ENCODE results near the gene BCAP31.
"Not testable (repeated sequence)": the region's sequence is repeated elsewhere in the genome, so short reads cannot be mapped to it uniquely, and the experiment has no call there.

BCAP31 gene

DNA sequence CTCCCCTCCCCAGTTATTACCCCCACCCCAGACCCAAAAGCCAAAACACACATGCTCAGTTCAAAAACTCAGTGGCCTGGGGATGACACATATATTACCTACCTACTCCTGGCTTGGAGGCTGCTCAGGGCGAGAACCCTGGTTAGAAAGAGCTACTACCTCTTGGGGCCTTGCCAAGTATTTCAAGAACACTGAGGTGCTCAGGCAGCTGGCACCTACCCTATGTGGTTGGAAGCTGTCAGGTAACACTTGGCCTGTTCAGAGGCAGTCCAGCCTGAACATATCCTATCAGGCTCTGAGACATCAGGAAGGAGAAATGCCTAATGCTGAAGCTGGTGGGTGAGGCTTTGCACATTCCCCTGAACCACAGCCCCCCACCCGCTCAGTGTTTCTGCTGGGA is 4.9 kb downstream of the BCAP31 start:
- in situ Hi-C loops (cut with HindIII; ENCODE audit: low sequenced_read_pairs): no loop called here

DNA sequence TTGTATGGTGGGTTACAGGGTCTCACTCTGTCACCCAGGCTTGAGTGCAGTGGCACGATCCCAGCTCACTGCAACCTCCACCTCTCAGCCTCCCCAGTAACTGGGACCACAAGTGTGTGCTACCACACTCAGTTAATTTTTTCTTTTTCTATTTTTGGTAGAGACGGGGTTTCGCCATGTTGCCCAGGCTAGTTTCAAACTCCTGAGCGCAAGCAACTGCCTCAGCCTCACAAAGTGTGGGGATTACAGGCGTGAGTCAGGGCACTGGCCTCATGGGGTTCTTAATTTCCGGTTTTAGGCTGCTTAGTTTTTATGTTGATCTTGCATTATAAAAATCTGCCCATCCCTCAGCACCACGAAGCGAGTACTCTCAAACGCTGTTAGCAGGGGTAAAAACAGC is 6.7 kb downstream of the BCAP31 start:
- in situ Hi-C loops (cut with HindIII; ENCODE audit: low sequenced_read_pairs): no loop called here

GRCh38 chrX:153714256-153714655 is 9.9 kb downstream of the BCAP31 start:
- in situ Hi-C loops (cut with HindIII; ENCODE audit: low sequenced_read_pairs): no loop called here

DNA sequence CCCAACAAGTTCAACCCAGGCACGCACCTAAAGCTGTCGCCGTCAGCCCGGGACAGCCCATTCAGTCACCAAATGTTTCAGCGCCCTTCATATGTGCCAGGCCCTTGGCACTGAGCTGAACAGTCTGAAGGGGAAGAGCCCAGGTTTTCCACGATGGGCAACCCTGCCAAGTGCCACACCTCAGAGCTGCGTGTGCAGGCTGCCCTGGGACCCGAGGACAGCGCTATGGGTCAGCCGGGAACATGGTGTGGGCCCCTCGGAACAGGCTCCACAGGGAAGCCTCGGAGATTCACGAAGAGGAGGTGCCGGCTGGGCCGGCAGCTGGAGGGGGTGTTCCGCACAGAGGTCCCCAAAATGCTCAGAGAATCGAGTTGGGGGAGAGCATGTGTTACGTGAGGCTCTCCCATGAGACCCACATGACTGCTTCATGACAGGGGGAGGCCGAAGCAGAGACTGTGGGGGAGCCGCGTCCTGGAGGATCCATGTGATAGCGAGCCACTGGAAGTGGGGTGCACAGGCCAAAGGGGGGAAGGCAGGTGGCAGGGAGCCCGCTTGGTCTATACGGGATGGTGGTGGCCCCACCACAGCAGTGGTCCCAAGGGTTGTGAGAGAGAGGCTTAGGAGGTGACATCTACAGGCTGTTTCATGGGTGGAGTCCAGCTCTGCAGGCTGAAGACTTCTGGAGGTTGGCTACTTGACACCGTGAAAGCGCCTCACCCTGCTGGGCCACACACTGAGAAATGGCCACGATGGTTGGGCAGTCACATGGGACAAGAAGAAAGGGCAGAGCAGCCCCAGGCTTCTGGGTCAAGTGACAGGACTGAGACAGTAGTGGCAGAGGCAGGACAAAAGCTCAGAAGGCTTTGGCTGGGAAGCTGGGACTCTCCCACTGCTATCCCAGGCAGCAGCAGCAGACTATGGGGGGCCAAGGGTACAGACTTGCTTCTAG is 14.2 kb downstream of the BCAP31 start:
- in situ Hi-C loops (cut with HindIII; ENCODE audit: low sequenced_read_pairs): no loop called here

DNA sequence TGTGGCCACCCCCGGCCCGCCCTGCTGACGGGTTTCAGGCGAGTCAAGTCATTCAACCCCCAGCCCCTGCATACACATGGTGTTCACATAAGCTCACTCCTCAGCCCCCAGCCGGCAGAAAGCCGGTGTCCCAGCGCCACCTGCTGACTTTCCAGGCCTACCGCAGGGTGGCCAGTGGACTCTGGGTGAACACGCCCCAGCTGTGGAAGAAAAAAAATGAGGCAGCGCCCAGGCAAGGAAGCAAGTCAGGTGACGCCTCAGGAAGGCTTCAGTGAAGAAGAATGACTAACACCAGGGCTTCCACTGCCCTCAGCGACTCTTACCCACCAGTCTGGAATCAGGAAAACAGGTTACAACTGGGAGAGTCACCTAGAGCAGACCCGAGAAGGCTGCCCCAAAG is 15.8 kb downstream of the BCAP31 start:
- in situ Hi-C loops (cut with HindIII; ENCODE audit: low sequenced_read_pairs): no loop called here

GRCh38 chrX:153707406-153707805 is 16.8 kb downstream of the BCAP31 start:
- in situ Hi-C loops (cut with HindIII; ENCODE audit: low sequenced_read_pairs): no loop called here

DNA sequence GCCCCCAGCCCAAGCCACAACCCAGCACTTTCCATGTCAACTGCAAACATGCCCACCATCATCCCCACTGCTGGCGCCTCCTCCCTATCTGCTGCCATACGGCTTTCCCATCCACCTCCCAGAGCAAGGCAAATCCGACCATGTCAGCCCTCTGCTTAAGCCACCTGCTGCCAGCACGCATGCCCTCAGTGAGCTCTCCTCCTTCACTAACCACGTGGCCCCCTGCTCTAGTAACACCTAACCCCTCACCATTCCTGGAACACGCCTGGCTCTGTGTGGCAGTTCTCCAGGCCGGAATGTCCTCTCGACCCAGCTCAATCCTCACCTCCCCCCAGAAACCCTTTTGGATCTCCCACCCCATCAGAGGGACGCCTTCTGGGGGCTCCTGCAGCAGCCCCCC is 17.4 kb downstream of the BCAP31 start:
- in situ Hi-C loops (cut with HindIII; ENCODE audit: low sequenced_read_pairs): no loop called here

- in situ Hi-C loops (cut with HindIII; ENCODE audit: low sequenced_read_pairs): not testable (repeated sequence)
These were observed 18.7 kb downstream of the BCAP31 start for GRCh38 chrX:153705403-153706060.

DNA sequence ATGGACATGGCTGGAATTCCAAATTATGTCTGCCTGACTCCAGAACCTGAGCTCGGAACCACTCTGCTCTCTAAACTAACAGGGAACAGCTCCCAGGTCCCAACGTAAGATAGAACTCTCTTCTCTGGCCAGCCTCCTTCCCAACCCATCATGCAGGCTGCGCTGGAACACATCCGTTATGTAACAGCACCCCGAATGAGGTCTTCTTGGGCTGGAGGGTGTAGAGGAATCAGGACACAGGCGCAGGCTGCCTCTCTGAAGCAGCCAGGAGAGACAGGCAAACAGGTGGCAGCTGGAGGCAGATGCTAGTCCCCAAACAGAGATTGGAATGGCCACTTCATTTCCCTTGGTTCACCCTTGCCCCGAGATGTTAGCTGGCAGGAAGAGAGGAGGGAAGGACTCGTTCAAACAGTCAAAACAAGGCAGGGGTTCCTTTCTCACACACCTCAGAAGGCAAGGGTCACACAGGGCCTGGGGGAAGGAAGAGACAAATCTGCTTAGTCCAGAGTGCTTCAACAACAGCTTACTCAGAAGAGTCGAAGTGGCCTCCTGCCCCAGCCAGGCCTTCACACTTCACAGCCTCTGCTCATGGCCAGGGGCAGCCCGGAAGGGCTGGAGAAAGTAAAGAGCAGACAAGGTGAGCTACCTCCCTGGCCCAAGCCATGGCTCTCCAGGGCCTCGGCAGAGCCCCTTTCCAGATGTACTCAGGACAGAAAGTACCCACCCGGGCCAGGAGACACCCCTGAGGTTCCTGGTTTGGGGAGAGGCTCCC is 19.4 kb downstream of the BCAP31 start:
- in situ Hi-C loops (cut with HindIII; ENCODE audit: low sequenced_read_pairs): not testable (repeated sequence)

DNA sequence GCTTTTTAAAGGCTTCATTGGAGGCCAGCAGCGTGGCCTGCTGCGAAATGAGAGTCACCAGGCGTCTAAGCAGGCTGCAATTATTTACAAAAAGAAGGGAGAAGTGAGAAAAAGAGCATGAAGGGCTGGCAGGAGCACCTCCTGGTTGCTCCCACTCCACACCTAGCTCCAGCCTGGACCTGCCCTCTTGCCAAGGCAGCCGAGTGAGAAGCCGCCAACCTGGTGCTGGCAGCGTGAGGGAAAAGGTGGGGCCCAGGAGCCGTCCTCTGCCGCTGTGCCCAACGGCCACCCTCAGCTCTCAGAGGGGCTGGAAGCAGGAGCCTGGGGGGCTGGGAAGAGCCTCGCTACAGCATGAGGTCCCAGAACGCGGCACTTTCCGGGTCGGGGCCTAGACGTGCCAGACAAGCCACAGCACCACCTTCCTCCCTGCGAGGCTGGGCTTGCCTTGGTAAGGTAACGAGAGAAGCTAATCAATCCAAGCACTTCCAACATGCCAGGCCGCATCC is 20.1 kb downstream of the BCAP31 start:
- in situ Hi-C loops (cut with HindIII; ENCODE audit: low sequenced_read_pairs): no loop called here

- in situ Hi-C loops (cut with HindIII; ENCODE audit: low sequenced_read_pairs): no loop called here
These were observed 21.2 kb downstream of the BCAP31 start for GRCh38 chrX:153703036-153703370.

DNA sequence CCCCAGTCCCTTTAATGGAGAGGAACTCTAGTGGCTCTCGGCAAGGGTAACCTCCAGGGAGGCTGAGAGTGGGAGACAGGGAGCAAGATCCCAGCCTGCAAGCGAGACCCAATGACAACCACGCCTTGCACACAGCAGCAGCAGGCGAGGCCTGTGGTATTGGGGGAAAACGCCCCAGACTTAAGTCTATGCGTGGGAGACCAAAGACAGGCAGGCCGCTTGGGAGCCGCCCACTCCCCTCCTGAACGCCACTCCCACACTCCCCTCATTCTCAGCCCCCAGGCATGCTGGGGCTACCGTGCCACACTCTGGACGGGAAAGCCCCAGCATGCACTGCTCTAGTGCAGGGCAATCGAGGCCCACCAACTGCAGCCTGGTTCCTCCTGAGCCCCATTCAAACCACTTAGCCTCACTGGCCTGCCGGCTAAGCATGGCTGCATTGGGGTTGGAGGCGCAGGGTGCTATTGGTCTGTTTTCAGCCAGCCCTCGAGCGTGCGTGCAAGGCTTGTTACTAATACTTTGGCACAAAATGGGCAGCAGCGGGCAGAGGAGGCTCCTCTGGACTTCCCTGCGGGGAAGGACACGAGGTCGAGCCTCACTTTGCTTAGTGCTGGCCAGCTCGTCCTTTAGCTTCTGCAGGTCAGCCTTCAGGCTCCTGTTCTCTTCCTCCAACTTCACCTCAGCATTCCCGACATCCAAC is 21.7 kb downstream of the BCAP31 start:
- in situ Hi-C loops (cut with HindIII; ENCODE audit: low sequenced_read_pairs): no loop called here

- in situ Hi-C loops (cut with HindIII; ENCODE audit: low sequenced_read_pairs): no loop called here
These were observed 22.5 kb downstream of the BCAP31 start for GRCh38 chrX:153701706-153702105.

GRCh38 chrX:153700967-153701366 is 23.2 kb downstream of the BCAP31 start:
- in situ Hi-C loops (cut with HindIII; ENCODE audit: low sequenced_read_pairs): no loop called here

DNA sequence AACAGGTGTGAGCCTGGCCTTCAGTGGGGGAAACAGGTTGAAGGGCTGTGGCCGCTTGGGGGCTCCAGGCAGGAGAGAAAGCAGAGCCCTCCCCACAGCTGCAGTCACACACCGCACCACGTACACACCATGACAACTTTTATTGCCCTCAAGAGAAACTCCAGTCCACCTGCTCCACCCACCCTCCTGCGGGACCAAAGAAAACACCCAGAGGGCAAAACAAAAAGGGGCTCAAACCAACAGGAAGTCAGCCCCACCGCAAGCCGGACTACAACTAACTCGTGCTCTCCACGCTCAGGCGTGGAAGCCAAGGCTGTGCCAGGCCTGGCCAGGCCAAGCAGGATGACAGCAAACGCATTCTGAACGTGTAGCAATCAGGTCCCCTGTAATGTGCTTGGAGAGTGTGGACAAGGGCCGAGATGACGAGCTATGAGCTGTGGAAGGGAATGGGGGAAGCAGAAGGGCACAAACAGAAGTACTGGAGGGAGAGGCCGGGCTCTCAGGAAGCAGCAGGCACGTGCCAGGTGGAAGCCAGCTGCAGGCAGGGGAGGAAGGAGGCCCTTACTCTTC is 23.7 kb downstream of the BCAP31 start:
- in situ Hi-C loops (cut with HindIII; ENCODE audit: low sequenced_read_pairs): no loop called here

- in situ Hi-C loops (cut with HindIII; ENCODE audit: low sequenced_read_pairs): not testable (repeated sequence)
These were observed 24.3 kb downstream of the BCAP31 start for GRCh38 chrX:153699784-153700371.

GRCh38 chrX:153699210-153699783 is 24.9 kb downstream of the BCAP31 start:
- in situ Hi-C loops (cut with HindIII; ENCODE audit: low sequenced_read_pairs): not testable (repeated sequence)

DNA sequence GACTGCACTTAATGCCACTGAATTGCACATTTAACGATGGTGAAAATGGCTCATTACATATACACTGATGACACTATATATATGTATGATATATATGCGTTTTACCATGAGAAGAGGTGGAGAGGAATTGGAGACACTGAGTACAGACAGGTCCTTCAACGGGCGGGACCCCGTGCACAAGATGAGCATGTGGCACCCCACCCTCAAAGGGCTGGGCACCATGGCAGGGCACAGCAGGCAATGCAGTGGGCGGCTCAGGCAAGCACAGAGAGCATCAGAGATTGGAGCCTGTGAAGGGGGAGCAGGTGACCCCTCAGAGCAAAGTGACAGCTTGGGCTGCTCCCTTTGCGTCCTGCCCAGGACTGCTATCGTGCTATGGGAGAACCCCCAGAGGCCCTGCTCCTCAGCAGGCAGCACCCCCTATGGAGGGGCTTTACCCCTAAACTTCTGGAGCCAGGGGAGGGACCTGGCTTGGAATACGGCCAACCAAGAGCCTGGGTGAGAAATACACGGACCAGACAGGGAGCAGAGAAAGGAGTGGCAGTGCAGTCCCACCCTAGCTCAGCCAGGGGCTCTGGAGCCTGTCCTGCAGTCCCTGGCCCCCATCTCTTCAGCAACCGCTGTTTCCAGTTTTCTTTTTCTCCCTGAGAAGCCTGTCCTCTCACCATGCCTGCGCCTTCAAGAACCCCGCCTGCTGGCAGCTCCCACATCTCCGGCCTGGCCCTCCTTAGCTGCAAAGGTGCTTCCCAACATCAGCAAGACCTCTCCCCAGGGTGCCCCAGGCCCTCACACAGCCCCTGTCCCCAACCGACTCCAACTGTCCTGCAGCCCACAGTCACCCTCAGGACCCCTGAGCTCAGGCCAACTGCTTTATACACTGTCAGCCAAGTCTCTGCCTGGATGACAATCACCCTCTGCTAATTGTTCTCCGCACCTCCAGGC is 26.0 kb downstream of the BCAP31 start:
- in situ Hi-C loops (cut with HindIII; ENCODE audit: low sequenced_read_pairs): no loop called here

Measured in DLD1 (cell line).